NCI-H1930 (cell line): Measurements from ENCODE around the gene ZBTB47.

ENCODE experiments used
- DNase-seq, 2 experiments: peaks; one replicate each; lab custom pipeline; 2025; lab: John Stamatoyannopoulos, UW

ZBTB47 gene

GRCh38 chr3:42712688-42713372 lies 59.3 kb downstream of the ZBTB47 start:
- no peak for DNase-seq

- no peak for DNase-seq
Observed at GRCh38 chr3:42713747-42714146, 60.2 kb downstream of the ZBTB47 start.

- DNase-seq, result no peak
Observed at GRCh38 chr3:42714171-42714852, 60.8 kb downstream of the ZBTB47 start.
